Caco-2 (cell line): ENCODE results near the gene SMG9. TPM values are rescaled to one million over a fixed set of nuclear protein-coding genes. Genes with fewer than 3 reads are reported as not detected.

Experiments
- BruUV-seq: library from RNA; stranded (reverse); fragments of 400-500 nt; replicated peaks from 2 replicates; lab custom pipeline; 2021; lab: Mats Ljungman, UMichigan
- CTCF ChIA-PET: fragments of 300-600 bp; sonication (Branson Sonifier 250); formaldehyde crosslinking; loops from one replicate; lab custom pipeline; 2022; ENCODE audit warnings: antibody characterized with exemption; lab: Charles Lee
- POLR2A ChIA-PET: fragments of 300-600 bp; sonication (Branson Sonifier 250); formaldehyde crosslinking; loops from one replicate; lab custom pipeline; 2022; ENCODE audit warnings: antibody characterized with exemption; lab: Charles Lee
- DNase-seq, 2 experiments: peaks; one replicate each; pipeline versions ENCODE4 v3.0.0 to v3.0.0-alpha.2; 2020 to 2022
- H3K27me3 ChIP-seq: replicated peaks from 2 replicates; pipeline ENCODE4 v1.6.0; 2011; ENCODE audit warnings: low read length; ENCODE audit not compliant: control insufficient read depth, insufficient read depth
- H3K36me3 ChIP-seq: 2 replicates; pipeline ENCODE4 v1.5.1; 2011; ENCODE audit warnings: low read length; ENCODE audit not compliant: control insufficient read depth, insufficient read depth
- H3K4me1 ChIP-seq: fragments of 250-450 bp; sonication (Bioruptor Pico); 2 replicates; pipeline ENCODE4 v1.5.1; 2020; ENCODE audit warnings: mild to moderate bottlenecking
- H3K4me3 ChIP-seq: 2 replicates; pipeline ENCODE4 v1.5.1; 2011; ENCODE audit warnings: low read depth, mild to moderate bottlenecking, control low read depth, low read length
- H3K9me3 ChIP-seq: fragments of 250-450 bp; sonication (Bioruptor Pico); 2 replicates; pipeline ENCODE4 v1.5.1; 2020; ENCODE audit warnings: mild to moderate bottlenecking, moderate library complexity
- H3K27ac Mint-ChIP-seq: one replicate; pipeline ENCODE4 v1.8.0; 2022; ENCODE audit warnings: mixed read lengths; ENCODE audit not compliant: unreplicated experiment
- H3K27me3 Mint-ChIP-seq: one replicate; pipeline ENCODE4 v1.8.0; 2022; ENCODE audit warnings: mixed read lengths; ENCODE audit not compliant: insufficient read depth, unreplicated experiment
- H3K36me3 Mint-ChIP-seq: one replicate; pipeline ENCODE4 v1.8.0; 2022; ENCODE audit warnings: mild to moderate bottlenecking, mixed read lengths; ENCODE audit not compliant: insufficient read depth, unreplicated experiment
- H3K4me1 Mint-ChIP-seq: one replicate; pipeline ENCODE4 v1.8.0; 2022; ENCODE audit warnings: low read depth, mixed read lengths; ENCODE audit not compliant: unreplicated experiment
- H3K4me3 Mint-ChIP-seq: one replicate; pipeline ENCODE4 v1.8.0; 2022; ENCODE audit warnings: mild to moderate bottlenecking, moderate library complexity, mixed read lengths; ENCODE audit not compliant: unreplicated experiment
- H3K9me3 Mint-ChIP-seq: one replicate; pipeline ENCODE4 v1.8.0; 2022; ENCODE audit warnings: mixed read lengths; ENCODE audit not compliant: unreplicated experiment
- CTCF ChIP-seq, 2 experiments: fragments of 200-600 bp in 1 of 2; IDR thresholded peaks; 1 replicate in 1 of 2; 2 replicates in 1 of 2; pipeline versions ENCODE4 v1.5.1 to v1.8.0; 2011 to 2022; ENCODE audit warnings: antibody characterized with exemption in 1 of 2, control low read depth in 1 of 2, inconsistent platforms in 1 of 2, low read depth in 1 of 2, low read length in 1 of 2, mild to moderate bottlenecking in 1 of 2, moderate library complexity in 1 of 2; ENCODE audit not compliant: insufficient read depth in 1 of 2, severe bottlenecking in 1 of 2, unreplicated experiment in 1 of 2
- intact Hi-C: fragments of 100-400 bp; cut with micrococcal nuclease; formaldehyde crosslinking; loops from one replicate; pipeline ENCODE4 v1.10.0; 2022; ENCODE audit not compliant: unreplicated experiment
- total RNA-seq: library from RNA; stranded (reverse); gene quantifications from 2 replicates; pipeline ENCODE4 v1.2.3, GENCODE V29; 2022

Gene SMG9
- total RNA-seq, 1 experiment from 2014 or later = 87.6 TPM

- no TSS peak for BruUV-seq
- Mint-ChIP-seq H3K36me3 (no peaks in the 10 kb centered on the region), H3K9me3 (no peaks in the 10 kb centered on the region), H3K27ac (no peak overlapping the region), H3K27me3 (no peaks in the 10 kb centered on the region), H3K4me3 (no peak overlapping the region), H3K4me1 (peaks cover 17% of the 10 kb centered on the region)
- ChIA-PET CTCF (no interaction called here), POLR2A (interaction anchor here (0.5 kb wide), 1 partner anchor 11 kb away, joined by 3 read pairs; no protein-coding TSS in a partner anchor)
- Histone ChIP-seq H3K4me1 (peaks cover 12% of the 10 kb centered on the region), H3K4me3 (no peak overlapping the region), H3K36me3 (no peaks in the 10 kb centered on the region), H3K27me3 (no peaks in the 10 kb centered on the region), H3K9me3 (peaks cover 4% of the 10 kb centered on the region; the same call in 1 of the 2 replicates)
- TF ChIP-seq CTCF (IDR thresholded peaks at IDR 0.05; ENCODE audit: insufficient read depth in 1 of 2, low read depth in 1 of 2, low read length in 1 of 2, severe bottlenecking in 1 of 2, unreplicated experiment in 1 of 2) = no peak
- intact Hi-C loops = no loop called here
- DNase-seq = no peak
Measured at GRCh38 chr19:43700395-43701000, 54.3 kb downstream of the SMG9 start.

GRCh38 chr19:43699506-43700394, 55.0 kb downstream of the SMG9 start:
- no peaks in the 10 kb centered on the region for H3K27me3 Mint-ChIP-seq
- no peak overlapping the region for H3K4me3 ChIP-seq

More at GRCh38 chr19:43699506-43700394, 55.0 kb downstream of the SMG9 start:
- Histone ChIP-seq H3K27me3 (no peaks in the 10 kb centered on the region), H3K36me3 (no peaks in the 10 kb centered on the region), H3K4me1 (peaks cover 12% of the 10 kb centered on the region), H3K9me3 (peaks cover 4% of the 10 kb centered on the region; the same call in 1 of the 2 replicates)
- no peaks in the 10 kb centered on the region for H3K36me3 Mint-ChIP-seq
- no TSS peak for BruUV-seq
- ChIA-PET CTCF (no interaction called here), POLR2A (interaction anchor here (0.5 kb wide), 1 partner anchor 12 kb away, joined by 3 read pairs; no protein-coding TSS in a partner anchor)
- no peak overlapping the region for H3K27ac Mint-ChIP-seq
- H3K4me3 Mint-ChIP-seq = no peak overlapping the region
- H3K4me1 Mint-ChIP-seq = peaks cover 15% of the 10 kb centered on the region
- no peak for TF ChIP-seq CTCF (IDR thresholded peaks at IDR 0.05; ENCODE audit: insufficient read depth in 1 of 2, low read depth in 1 of 2, low read length in 1 of 2, severe bottlenecking in 1 of 2, unreplicated experiment in 1 of 2)
- H3K9me3 Mint-ChIP-seq = no peaks in the 10 kb centered on the region
- DNase-seq = no peak
- intact Hi-C loops = no loop called here
